Neural cell (in vitro differentiated cells): ENCODE data around the gene ATP4B. TPM values are rescaled to one million over a fixed set of nuclear protein-coding genes. Genes with fewer than 3 reads are reported as not detected.

Experiments used
- H2AFZ ChIP-seq: fragments of 200-600, 300-800 bp; sonication (generic), shearing (Covaris generic); 2 replicates; pipeline ENCODE4 v1.6.0; 2014; ENCODE audit warnings: low read depth, mild to moderate bottlenecking, antibody characterized with exemption, low read length, moderate library complexity
- H3F3A ChIP-seq: fragments of 200-600 bp; shearing (Covaris generic); 2 replicates; pipeline ENCODE4 v1.6.1; 2016; ENCODE audit warnings: mild to moderate bottlenecking, moderate library complexity, mixed read lengths, antibody characterized with exemption, low read length; ENCODE audit not compliant: insufficient read depth, poor library complexity, severe bottlenecking
- H3K27ac ChIP-seq: fragments of 200-600, 300-800 bp; sonication (generic), shearing (Covaris generic); 2 replicates; pipeline ENCODE4 v1.5.1; 2014; ENCODE audit warnings: mild to moderate bottlenecking, low read length, moderate library complexity
- H3K27me3 ChIP-seq: fragments of 300-800, 200-600 bp; sonication (generic), shearing (Covaris generic); 2 replicates; pipeline ENCODE4 v1.6.0; 2014; ENCODE audit warnings: mild to moderate bottlenecking, low read depth, low read length, moderate library complexity; ENCODE audit not compliant: insufficient read depth
- H3K36me3 ChIP-seq: fragments of 300-800, 200-600 bp; sonication (generic), shearing (Covaris generic); 2 replicates; pipeline ENCODE4 v1.5.1; 2014; ENCODE audit warnings: mild to moderate bottlenecking, antibody characterized with exemption, low read length, moderate library complexity; ENCODE audit not compliant: insufficient read depth
- H3K4me2 ChIP-seq: fragments of 300-800, 200-600 bp; sonication (generic), shearing (Covaris generic); 2 replicates; pipeline ENCODE4 v1.6.0; 2014; ENCODE audit warnings: mild to moderate bottlenecking, low read length
- H3K4me3 ChIP-seq: fragments of 300-800, 200-600 bp; sonication (generic), shearing (Covaris generic); 2 replicates; pipeline ENCODE4 v1.5.1; 2014; ENCODE audit warnings: mild to moderate bottlenecking, low read length, moderate library complexity
- H3K79me2 ChIP-seq: fragments of 200-600 bp; shearing (Covaris generic); replicated peaks from 2 replicates; pipeline ENCODE4 v1.6.0; 2014; ENCODE audit warnings: mild to moderate bottlenecking, low read length, moderate library complexity; ENCODE audit not compliant: insufficient read depth
- H3K9ac ChIP-seq: fragments of 300-800, 200-600 bp; sonication (generic), shearing (Covaris generic); 2 replicates; pipeline ENCODE4 v1.6.1; 2016; ENCODE audit warnings: mild to moderate bottlenecking, low read length, mixed read lengths
- H3K9me2 ChIP-seq: fragments of 200-600 bp; shearing (Covaris generic); 2 replicates; pipeline ENCODE4 v1.6.1; 2016; ENCODE audit warnings: mild to moderate bottlenecking, low read length, mixed read lengths; ENCODE audit not compliant: insufficient read depth
- H3K9me3 ChIP-seq: fragments of 200-600, 300-800 bp; sonication (generic), shearing (Covaris generic); 2 replicates; pipeline ENCODE4 v1.6.1; 2016; ENCODE audit warnings: mild to moderate bottlenecking, mixed run types, low read length, moderate library complexity, mixed read lengths
- H4K20me1 ChIP-seq: fragments of 200-600 bp; shearing (Covaris generic); 2 replicates; pipeline ENCODE4 v1.6.1; 2016; ENCODE audit warnings: mild to moderate bottlenecking, mixed run types; ENCODE audit not compliant: insufficient read depth
- EP300 ChIP-seq: fragments of 450-650 bp; conservative IDR thresholded peaks from 2 replicates; pipeline ENCODE4 v1.6.1; 2014; ENCODE audit warnings: antibody characterized with exemption, mild to moderate bottlenecking, moderate library complexity; ENCODE audit not compliant: poor library complexity, severe bottlenecking
- EZH2 ChIP-seq: fragments of 200-600, 300-800 bp; shearing (Covaris generic), sonication (generic); IDR thresholded peaks from 2 replicates; pipeline ENCODE4 v1.6.1; 2014; ENCODE audit warnings: antibody characterized with exemption, low read length, borderline replicate concordance, mild to moderate bottlenecking; ENCODE audit not compliant: insufficient read depth, poor library complexity, severe bottlenecking
- MXI1 ChIP-seq: fragments of 450-650 bp; conservative IDR thresholded peaks from 2 replicates; pipeline ENCODE4 v1.6.1; 2014; ENCODE audit warnings: antibody characterized with exemption, mild to moderate bottlenecking; ENCODE audit not compliant: poor library complexity, severe bottlenecking
- POLR2AphosphoS5 ChIP-seq: IDR thresholded peaks from 2 replicates; pipeline ENCODE4 v1.6.1; 2012
- RAD21 ChIP-seq: fragments of 450-650 bp; conservative IDR thresholded peaks from 2 replicates; pipeline ENCODE4 v1.6.1; 2014; ENCODE audit warnings: antibody characterized with exemption, mild to moderate bottlenecking, moderate library complexity
- REST ChIP-seq: IDR thresholded peaks from 2 replicates; pipeline ENCODE4 v1.6.1; 2012; ENCODE audit warnings: borderline replicate concordance
- SMC3 ChIP-seq: fragments of 450-650 bp; conservative IDR thresholded peaks from 2 replicates; pipeline ENCODE4 v1.6.1; 2014; ENCODE audit warnings: antibody characterized with exemption, mild to moderate bottlenecking, moderate library complexity; ENCODE audit not compliant: poor library complexity
- TAF1 ChIP-seq: IDR thresholded peaks from 2 replicates; pipeline ENCODE4 v1.6.1; 2012; ENCODE audit warnings: low read depth
- polyA plus RNA-seq: library from polyadenylated mRNA; depleted of rRNA; stranded (reverse); fragments of >200 nt; gene quantifications from 2 replicates; pipeline ENCODE4 v1.2.3, GENCODE V29; 2014
- TF ChIP-seq, protein P1 (sequence below): fragments of 450-650 bp; IDR thresholded peaks from 2 replicates; pipeline ENCODE4 v1.5.1; 2014; ENCODE audit warnings: antibody characterized with exemption, mild to moderate bottlenecking, moderate library complexity; ENCODE audit not compliant: poor library complexity, severe bottlenecking

Gene ATP4B
- polyA plus RNA-seq, 1 donor from 2014 or later, result not detected

DNA sequence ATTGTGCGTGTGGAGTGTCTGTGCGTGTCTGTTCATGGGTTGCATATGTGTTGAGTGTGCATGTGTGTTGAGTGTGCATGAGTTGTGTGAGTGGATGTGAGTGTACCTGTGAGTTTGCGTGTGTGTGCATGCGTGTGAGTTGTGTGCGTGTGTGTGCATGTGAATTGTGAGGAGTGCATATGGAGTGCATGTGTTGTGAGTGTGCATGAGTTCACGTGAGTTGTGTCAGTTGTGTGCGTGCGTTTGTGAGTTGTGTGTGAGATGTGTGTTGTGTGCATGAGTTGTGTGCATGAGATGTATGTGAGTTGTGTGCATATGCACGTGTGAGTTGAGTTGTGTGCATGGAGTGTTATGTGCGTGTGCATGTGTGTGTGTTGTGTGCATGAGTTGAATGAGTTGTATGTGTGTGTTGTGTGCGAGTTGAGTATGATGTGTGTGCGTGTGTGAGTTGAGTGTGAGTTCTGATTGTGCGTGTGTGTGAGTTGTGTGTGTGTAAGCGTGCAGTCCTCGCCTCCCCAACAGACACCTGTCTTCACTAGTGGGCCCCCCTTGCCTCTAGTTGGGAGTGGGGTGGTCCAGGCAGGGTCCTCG is 44.1 kb downstream of the ATP4B start:
- Histone ChIP-seq H3K9me3 (no peaks in the 10 kb centered on the region), H3K4me2 (no peak overlapping the region), H3K27ac (no peak overlapping the region), H4K20me1 (no peaks in the 10 kb centered on the region), H3F3A (no peaks in the 10 kb centered on the region), H3K4me3 (no peak overlapping the region), H3K36me3 (no peaks in the 10 kb centered on the region), H3K9ac (no peak overlapping the region), H3K79me2 (no peaks in the 10 kb centered on the region), H3K9me2 (no peaks in the 10 kb centered on the region), H2AFZ (no peak overlapping the region), H3K27me3 (no peaks in the 10 kb centered on the region)
- TF ChIP-seq EP300 (no peak), REST (no peak), RAD21 (no peak), POLR2AphosphoS5 (no peak), TAF1 (no peak), EZH2 (no peak), MXI1 (no peak), SMC3 (no peak)
- TF ChIP-seq, protein P1, sequence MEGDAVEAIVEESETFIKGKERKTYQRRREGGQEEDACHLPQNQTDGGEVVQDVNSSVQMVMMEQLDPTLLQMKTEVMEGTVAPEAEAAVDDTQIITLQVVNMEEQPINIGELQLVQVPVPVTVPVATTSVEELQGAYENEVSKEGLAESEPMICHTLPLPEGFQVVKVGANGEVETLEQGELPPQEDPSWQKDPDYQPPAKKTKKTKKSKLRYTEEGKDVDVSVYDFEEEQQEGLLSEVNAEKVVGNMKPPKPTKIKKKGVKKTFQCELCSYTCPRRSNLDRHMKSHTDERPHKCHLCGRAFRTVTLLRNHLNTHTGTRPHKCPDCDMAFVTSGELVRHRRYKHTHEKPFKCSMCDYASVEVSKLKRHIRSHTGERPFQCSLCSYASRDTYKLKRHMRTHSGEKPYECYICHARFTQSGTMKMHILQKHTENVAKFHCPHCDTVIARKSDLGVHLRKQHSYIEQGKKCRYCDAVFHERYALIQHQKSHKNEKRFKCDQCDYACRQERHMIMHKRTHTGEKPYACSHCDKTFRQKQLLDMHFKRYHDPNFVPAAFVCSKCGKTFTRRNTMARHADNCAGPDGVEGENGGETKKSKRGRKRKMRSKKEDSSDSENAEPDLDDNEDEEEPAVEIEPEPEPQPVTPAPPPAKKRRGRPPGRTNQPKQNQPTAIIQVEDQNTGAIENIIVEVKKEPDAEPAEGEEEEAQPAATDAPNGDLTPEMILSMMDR, result no peak

DNA sequence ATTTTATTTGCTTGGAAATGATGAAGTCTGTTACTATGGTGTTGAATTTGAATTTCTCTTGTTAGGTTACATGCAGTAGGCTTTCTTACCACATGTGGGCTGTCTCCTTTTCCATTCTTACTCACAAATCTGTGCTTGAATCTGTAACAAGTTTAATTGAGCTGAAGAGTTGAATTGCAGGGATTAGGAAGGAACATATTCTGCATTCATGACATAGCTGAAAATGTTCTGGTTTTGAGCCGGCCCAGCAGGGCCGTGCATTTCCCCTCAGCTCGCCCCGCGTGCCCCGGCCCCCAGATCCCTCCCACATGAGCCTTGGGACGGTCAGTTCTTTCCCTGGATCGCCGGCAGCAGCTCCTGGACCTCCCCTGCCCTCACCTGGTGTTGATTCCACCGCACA is 45.4 kb downstream of the ATP4B start:
- Histone ChIP-seq H3K4me3 (no peak overlapping the region), H3K79me2 (peaks cover 3% of the 10 kb centered on the region), H3F3A (no peaks in the 10 kb centered on the region), H4K20me1 (no peaks in the 10 kb centered on the region), H3K9ac (no peak overlapping the region), H2AFZ (no peak overlapping the region), H3K4me2 (no peak overlapping the region), H3K9me2 (no peaks in the 10 kb centered on the region), H3K27me3 (no peaks in the 10 kb centered on the region), H3K36me3 (no peaks in the 10 kb centered on the region), H3K9me3 (no peaks in the 10 kb centered on the region), H3K27ac (no peak overlapping the region)
- TF ChIP-seq REST (no peak), SMC3 (no peak), RAD21 (no peak)
- TF ChIP-seq, protein P1, result no peak
